Subcutaneous adipose tissue (tissue), 4 donors: Measurements from ENCODE around the gene NTM. TPM values are rescaled to one million over a fixed set of nuclear protein-coding genes. Genes with fewer than 3 reads are reported as not detected.

ENCODE experiments used
- CTCF ChIP-seq: fragments of 450-650 bp; IDR thresholded peaks from one replicate; pipeline ENCODE4 v1.5.1; 2016; ENCODE audit warnings: low read depth, mild to moderate bottlenecking, control low read depth, antibody characterized with exemption, moderate library complexity
- total RNA-seq, 4 donors: library from RNA; depleted of rRNA; stranded (reverse); fragments of >200 nt; gene quantifications; one replicate each; pipeline ENCODE4 v1.1.0, GENCODE V29; 2016

Gene NTM
- total RNA-seq, 4 donors from 2014 or later = 1.5 to 5.7 (median 1.7) TPM

- no peak for TF ChIP-seq CTCF
Observed at GRCh38 chr11:131476266-131476665, 105.9 kb downstream of the NTM start.

GRCh38 chr11:131478341-131478740, 107.9 kb downstream of the NTM start:
- TF ChIP-seq CTCF = no peak

GRCh38 chr11:131481303-131481702, 110.9 kb downstream of the NTM start:
- no peak for TF ChIP-seq CTCF

- TF ChIP-seq CTCF = no peak
Observed at GRCh38 chr11:131481971-131482370, 111.6 kb downstream of the NTM start.

GRCh38 chr11:131483453-131483852, 113.0 kb downstream of the NTM start:
- no peak for TF ChIP-seq CTCF

- no peak for TF ChIP-seq CTCF
Observed at GRCh38 chr11:131483877-131484276, 113.5 kb downstream of the NTM start.

GRCh38 chr11:131486100-131486499, 115.7 kb downstream of the NTM start:
- no peak for TF ChIP-seq CTCF
